HG02943 (cell line): ENCODE measurements around the gene MT1M.
"Not testable (repeated sequence)": the region's sequence is repeated elsewhere in the genome, so short reads cannot be mapped to it uniquely, and the experiment has no call there.

Source experiments
- ATAC-seq: cut with Tn5 transposase; IDR thresholded peaks from one replicate; pipeline ENCODE4 v1.9.1; 2021; ENCODE audit warnings: mild to moderate bottlenecking, low read depth, moderate library complexity; ENCODE audit not compliant: unreplicated experiment

The MT1M gene

DNA sequence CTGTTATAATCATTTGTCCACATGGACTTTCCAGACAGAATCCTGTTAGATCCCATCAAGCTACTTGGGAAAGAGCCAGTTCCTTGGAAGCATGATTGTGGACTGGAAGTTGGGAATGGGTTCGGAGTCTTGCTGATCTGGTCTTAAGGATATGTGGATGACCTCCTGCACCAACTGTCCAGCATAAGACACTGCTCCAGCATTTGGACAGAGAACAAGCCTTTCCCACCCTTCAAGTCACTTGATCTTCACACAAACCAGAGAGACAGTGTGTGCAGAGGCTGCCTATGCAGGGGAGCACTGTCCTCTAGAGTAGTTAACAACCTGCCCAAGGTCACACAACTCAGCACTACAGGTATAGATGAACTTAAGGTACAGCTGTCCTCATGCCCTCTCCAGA lies 13.4 kb downstream of the MT1M start:
- ATAC-seq, result no peak

GRCh38 chr16:56647641-56648431 lies 15.4 kb downstream of the MT1M start:
- ATAC-seq, result no peak

- no peak for ATAC-seq
Observed at GRCh38 chr16:56649271-56649670, 16.8 kb downstream of the MT1M start.

DNA sequence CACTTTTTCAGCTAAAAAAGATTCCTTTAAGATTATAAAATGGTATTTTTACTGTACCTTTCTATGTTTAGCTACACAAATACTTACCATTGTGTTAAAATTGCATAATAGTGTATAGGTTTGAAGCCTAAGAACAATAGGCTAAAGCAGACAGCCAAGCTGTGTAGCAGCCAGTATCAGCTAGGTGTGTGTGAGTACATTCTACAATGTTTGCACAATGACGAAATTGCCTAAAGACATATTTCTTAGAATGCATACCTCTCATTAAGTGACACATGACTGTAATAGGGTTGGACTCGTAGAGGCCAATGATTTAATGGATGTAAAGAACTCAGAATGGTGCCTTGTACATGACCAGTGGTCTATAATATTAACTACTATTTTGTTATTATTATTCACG lies 17.4 kb downstream of the MT1M start:
- ATAC-seq, result no peak

GRCh38 chr16:56651586-56651985 lies 19.1 kb downstream of the MT1M start, which contains the start of gene MT1B:
Gene MT1B, plus strand, starts transcription at chr16:56651886. Its CDS starts 68 bp downstream, at chr16:56651954.
- ATAC-seq, result no peak

DNA sequence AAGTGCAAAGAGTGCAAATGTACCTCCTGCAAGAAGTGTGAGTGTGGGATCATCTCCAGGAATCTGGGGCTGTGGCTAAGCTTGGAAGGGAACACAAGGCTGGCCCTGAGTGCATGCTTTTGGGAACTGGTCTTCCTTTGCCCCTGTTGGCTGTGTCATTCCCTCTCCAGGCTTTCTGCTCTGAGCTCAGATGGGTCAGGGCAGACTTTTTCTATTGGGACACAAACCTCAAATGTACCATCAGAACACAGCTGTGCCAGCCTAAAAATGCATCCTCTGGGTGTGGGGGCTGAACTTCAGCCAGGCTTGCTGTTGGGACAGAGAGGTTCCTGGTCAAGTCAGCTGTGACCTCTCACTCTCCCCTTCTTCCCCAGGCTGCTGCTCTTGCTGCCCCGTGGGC lies 20.1 kb downstream of the MT1M start:
- ATAC-seq, result no peak

- ATAC-seq, result no peak
Observed at GRCh38 chr16:56653218-56653617, 20.8 kb downstream of the MT1M start.

DNA sequence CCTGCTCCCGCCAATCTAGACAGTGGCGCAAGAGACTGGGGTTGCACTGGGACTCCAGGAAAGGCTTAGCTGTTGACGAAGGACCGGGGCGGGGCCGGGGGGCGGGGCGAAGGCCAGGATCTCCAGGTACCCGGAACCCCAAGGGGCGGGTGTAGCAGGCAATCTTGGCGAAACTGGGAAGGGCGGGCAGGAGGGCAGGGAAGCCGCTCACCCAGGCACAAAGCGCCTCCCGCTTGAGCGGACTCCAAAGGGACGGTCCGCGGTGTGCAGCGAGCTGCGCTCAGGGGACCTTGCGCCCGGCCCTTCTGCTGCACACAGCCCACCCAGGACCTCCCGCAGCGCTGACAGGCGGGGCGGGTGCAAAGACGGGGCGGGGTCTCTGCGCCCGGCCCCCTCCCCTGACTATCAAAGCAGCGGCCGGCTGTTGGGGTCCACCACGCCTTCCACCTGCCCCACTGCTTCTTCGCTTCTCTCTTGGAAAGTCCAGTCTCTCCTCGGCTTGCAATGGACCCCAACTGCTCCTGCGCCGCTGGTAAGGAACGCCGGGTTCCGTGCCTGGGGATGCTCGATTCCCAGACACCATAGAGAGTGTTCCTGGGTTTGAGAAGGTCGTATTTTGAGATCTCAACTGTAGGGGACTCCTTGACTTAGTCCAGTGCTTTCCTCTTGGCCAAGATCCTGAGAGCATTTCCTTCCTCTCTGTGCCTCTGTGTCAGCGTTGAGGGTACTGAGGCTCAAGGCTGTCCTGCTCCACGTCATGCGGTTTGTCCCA lies 25.3 kb downstream of the MT1M start, which contains the start of gene MT1F:
Gene MT1F (plus strand): TSS at position 405 of the 772 bp plus-strand sequence. CDS start 100 bp downstream, at position 505.
- no peak for ATAC-seq

GRCh38 chr16:56658327-56658875 lies 25.9 kb downstream of the MT1M start:
- no peak for ATAC-seq

DNA sequence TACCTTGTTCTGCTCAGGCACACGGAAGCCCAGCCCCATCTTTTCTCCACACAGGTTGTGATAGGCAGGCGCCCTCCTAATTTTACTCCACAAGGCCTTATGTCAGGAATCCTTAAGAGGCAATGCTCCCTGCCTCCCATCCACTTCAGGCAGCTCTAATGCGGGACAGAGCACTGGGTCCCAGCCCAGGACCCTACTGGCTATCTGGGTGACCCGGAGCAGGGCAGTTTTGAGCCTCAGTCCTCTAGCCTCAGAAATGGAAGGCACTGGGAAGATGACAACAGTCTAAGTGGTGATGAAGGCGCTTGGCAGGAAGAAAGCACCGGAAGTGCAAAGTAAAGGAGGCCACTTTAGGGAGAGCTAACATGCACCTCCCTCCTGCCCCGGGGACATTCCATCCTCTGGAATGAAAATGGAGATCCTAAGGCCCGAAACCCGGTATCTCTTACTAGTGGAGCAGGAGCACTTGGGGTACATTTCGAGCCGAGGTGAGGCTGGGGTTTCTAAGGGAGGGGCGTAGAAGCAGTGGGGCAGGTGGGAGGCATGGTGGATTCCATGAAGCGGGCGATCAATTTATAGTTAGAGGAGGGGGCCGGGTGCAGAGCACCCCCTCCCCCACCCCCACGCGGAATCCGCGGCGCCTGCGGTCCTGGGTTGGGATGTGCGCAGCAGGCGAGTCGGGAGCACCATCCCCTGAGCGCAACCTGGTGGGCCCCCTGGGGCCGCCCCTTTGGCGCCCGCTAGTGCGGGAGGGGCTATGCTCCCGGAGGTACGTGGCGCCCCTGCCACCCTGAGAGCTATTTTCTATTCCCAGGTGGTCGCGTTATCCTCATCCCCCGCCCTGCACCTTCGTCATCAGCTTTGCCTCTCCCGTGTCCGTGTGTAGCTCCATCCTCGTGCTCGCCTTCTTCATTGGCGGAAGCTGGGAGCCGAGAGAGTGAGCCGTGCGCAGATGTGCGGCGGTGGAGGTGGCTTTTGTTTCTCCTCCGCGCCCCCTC lies 30.2 kb downstream of the MT1M start:
- ATAC-seq, result no peak

DNA sequence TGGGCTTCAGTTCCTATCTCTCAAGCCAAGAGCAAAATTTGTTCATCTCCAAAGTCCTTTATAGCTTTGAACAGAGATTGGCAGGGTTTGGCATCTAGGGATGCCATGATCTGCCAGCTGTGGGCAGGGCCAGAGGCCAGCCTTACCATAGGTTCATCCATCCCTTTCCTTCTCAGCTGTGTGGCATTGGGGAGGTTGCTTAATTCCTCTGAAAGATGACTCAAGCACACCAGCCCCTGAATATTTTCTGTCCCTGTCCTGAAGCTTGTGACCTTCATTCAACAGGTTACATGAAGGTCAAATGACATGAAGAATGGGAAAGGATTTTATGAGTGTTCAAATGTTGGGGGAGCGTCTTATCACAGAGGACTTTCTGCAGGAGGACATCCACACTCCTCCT lies 32.0 kb downstream of the MT1M start:
- no peak for ATAC-seq

GRCh38 chr16:56665286-56666261 lies 33.1 kb downstream of the MT1M start:
- ATAC-seq, result not testable (repeated sequence)

GRCh38 chr16:56667581-56668571 lies 35.4 kb downstream of the MT1M start, which contains the start of gene MT1G:
Gene MT1G, minus strand, starts transcription at chr16:56668065. Its CDS starts 72 bp downstream, at chr16:56667993.
- no peak for ATAC-seq

GRCh38 chr16:56669005-56669839 lies 36.8 kb downstream of the MT1M start, which contains the start of gene MT1H:
Gene MT1H, plus strand, starts transcription at chr16:56669814. Its CDS starts 71 bp downstream, at chr16:56669885.
- ATAC-seq, result no peak

GRCh38 chr16:56669840-56670619 lies 37.6 kb downstream of the MT1M start:
- ATAC-seq, result no peak

DNA sequence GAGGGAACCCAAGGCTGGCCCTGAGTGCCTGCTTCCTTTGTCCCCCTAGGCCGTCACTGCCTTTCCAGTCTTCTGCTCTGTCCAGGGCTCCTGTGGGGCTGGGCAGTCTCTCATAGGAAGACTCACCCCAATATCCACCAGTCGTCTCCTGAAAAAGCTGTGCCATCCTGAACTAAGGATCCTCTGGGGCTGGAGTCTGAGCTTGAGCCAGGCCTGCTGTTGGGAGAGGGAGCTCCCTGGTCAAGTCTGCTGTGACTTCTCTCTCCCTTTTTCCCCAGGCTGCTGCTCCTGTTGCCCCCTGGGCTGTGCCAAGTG lies 38.1 kb downstream of the MT1M start:
- no peak for ATAC-seq
